ENCODE results near the gene TPH2.

GRCh38 chr12:71940068-71940467, 1.4 kb downstream of the TPH2 start:
- TF ChIP-seq, protein P1, sequence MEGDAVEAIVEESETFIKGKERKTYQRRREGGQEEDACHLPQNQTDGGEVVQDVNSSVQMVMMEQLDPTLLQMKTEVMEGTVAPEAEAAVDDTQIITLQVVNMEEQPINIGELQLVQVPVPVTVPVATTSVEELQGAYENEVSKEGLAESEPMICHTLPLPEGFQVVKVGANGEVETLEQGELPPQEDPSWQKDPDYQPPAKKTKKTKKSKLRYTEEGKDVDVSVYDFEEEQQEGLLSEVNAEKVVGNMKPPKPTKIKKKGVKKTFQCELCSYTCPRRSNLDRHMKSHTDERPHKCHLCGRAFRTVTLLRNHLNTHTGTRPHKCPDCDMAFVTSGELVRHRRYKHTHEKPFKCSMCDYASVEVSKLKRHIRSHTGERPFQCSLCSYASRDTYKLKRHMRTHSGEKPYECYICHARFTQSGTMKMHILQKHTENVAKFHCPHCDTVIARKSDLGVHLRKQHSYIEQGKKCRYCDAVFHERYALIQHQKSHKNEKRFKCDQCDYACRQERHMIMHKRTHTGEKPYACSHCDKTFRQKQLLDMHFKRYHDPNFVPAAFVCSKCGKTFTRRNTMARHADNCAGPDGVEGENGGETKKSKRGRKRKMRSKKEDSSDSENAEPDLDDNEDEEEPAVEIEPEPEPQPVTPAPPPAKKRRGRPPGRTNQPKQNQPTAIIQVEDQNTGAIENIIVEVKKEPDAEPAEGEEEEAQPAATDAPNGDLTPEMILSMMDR (IDR thresholded peaks at IDR 0.05), result no peak
- TF ChIP-seq EP300 (IDR thresholded peaks at IDR 0.05), result no peak
- TF ChIP-seq POLR2A (IDR thresholded peaks at IDR 0.05), result no peak
